K562 (cell line): ENCODE measurements around the gene CMTM1. TPM values are rescaled to one million over a fixed set of nuclear protein-coding genes. Genes with fewer than 3 reads are reported as not detected.

Source experiments
- CREM ChIP-seq: IDR thresholded peaks from 2 replicates; pipeline ENCODE4 v1.6.1; 2014; ENCODE audit warnings: antibody characterized with exemption, low read depth
- ERF ChIP-seq: fragments of 450-650 bp; formaldehyde crosslinking; IDR thresholded peaks from 2 replicates; pipeline ENCODE4 v1.4.0; 2020; ENCODE audit warnings: mild to moderate bottlenecking, mixed read lengths
- KDM5B ChIP-seq: fragments of 200-600 bp; sonication (generic); IDR thresholded peaks from 2 replicates; pipeline ENCODE4 v1.6.1; 2012; ENCODE audit warnings: low read depth, mild to moderate bottlenecking, moderate library complexity, low read length, control low read depth, inconsistent platforms; ENCODE audit not compliant: insufficient replicate concordance
- MAZ ChIP-seq, 2 experiments: fragments of 450-650 bp in 1 of 2; sonication (generic) in 1 of 2; formaldehyde crosslinking; IDR thresholded peaks in 1 of 2; conservative IDR thresholded peaks in 1 of 2; 2 replicates each; pipeline versions ENCODE4 v1.4.0 to v1.5.0; 2020; ENCODE audit warnings: mild to moderate bottlenecking in 1 of 2, missing genetic modification reagents in 1 of 2
- MXI1 ChIP-seq: IDR thresholded peaks from 2 replicates; pipeline ENCODE4 v1.6.1; 2011; ENCODE audit warnings: low read depth, mild to moderate bottlenecking, improper control_type of control experiment, low read length
- PHF20 ChIP-seq: fragments of 450-650 bp; IDR thresholded peaks from 2 replicates; pipeline ENCODE4 v1.6.1; 2018; ENCODE audit not compliant: partially characterized antibody
- PML ChIP-seq: IDR thresholded peaks from 2 replicates; pipeline ENCODE4 v1.6.1; 2012; ENCODE audit warnings: low read length, inconsistent platforms
- POLR3A ChIP-seq: IDR thresholded peaks from 2 replicates; pipeline ENCODE4 v1.6.1; 2011; ENCODE audit warnings: borderline replicate concordance, mild to moderate bottlenecking, moderate library complexity; ENCODE audit not compliant: insufficient read length, insufficient read depth; ENCODE audit errors: extremely low read depth
- RBM34 ChIP-seq: fragments of 200-400 bp; formaldehyde crosslinking; IDR thresholded peaks from 2 replicates; pipeline ENCODE4 v1.6.1; 2018; ENCODE audit warnings: low read length, borderline replicate concordance; ENCODE audit not compliant: insufficient read depth
- TEAD1 ChIP-seq, 2 experiments: fragments of 450-650 bp in 1 of 2; sonication (generic) in 1 of 2; formaldehyde crosslinking; IDR thresholded peaks; 2 replicates each; pipeline versions ENCODE4 v1.4.0 to v1.8.0; 2020 to 2022; ENCODE audit warnings: mild to moderate bottlenecking in 2 of 2, missing genetic modification reagents in 1 of 2
- WHSC1 ChIP-seq: IDR thresholded peaks from one replicate; pipeline ENCODE4 v1.6.1; 2012; ENCODE audit warnings: low read length, control low read depth, inconsistent platforms
- ZNF239 ChIP-seq: fragments of 250-450 bp; sonication (Bioruptor Pico); IDR thresholded peaks from 2 replicates; pipeline ENCODE4 v1.4.0; 2020; ENCODE audit warnings: mild to moderate bottlenecking
- polyA plus RNA-seq, 8 experiments: library from polyadenylated mRNA; depleted of rRNA in 4 of 8; stranded (reverse) in 5 of 8; unstranded in 3 of 8; fragments of >200 nt; fragmentation: Nextera tagmentation in 2 of 8; fragmentation: Illumina TruSeq in 1 of 8; extraction: Ambion mirVana in 2 of 8; extraction: Trizol in 1 of 8; gene quantifications; 2 replicates each; pipeline versions ENCODE4 v1.2.1 to v1.2.3, GENCODE V29; 2011 to 2014; ENCODE audit warnings: inconsistent platforms in 1 of 8, missing spikeins in 1 of 8
- total RNA-seq, 7 experiments: library from RNA; depleted of rRNA in 6 of 7; stranded (reverse); fragments of >200 nt in 6 of 7; fragmentation: Illumina TruSeq in 2 of 7; extraction: Trizol in 2 of 7; gene quantifications; 2 replicates each; pipeline versions ENCODE4 v1.2.1 to v1.2.3, GENCODE V29; 2011 to 2021; ENCODE audit warnings: low replicate concordance in 1 of 7
- TF ChIP-seq, protein P1 (sequence below): fragments of 250-450 bp; sonication (Bioruptor Pico); IDR thresholded peaks from 2 replicates; pipeline ENCODE4 v1.5.0; 2022; ENCODE audit warnings: mild to moderate bottlenecking
- TF ChIP-seq, protein P2 (sequence below): fragments of 250-450 bp; sonication (Bioruptor Pico); IDR thresholded peaks from 2 replicates; pipeline ENCODE4 v1.8.0; 2021; ENCODE audit warnings: moderate library complexity, mild to moderate bottlenecking, inconsistent platforms
- TF ChIP-seq, protein P3 (sequence below): fragments of 450-650 bp; IDR thresholded peaks from 2 replicates; pipeline ENCODE4 v1.7.1; 2018; ENCODE audit warnings: mild to moderate bottlenecking, low read depth; ENCODE audit not compliant: partially characterized antibody
- TF ChIP-seq, protein P4 (sequence below): fragments of 450-650 bp; IDR thresholded peaks from 2 replicates; pipeline ENCODE4 v1.6.1; 2018; ENCODE audit warnings: mild to moderate bottlenecking, low read depth; ENCODE audit not compliant: partially characterized antibody
- TF ChIP-seq, protein P5 (sequence below): fragments of 250-450 bp; sonication (Bioruptor Pico); IDR thresholded peaks from 2 replicates; pipeline ENCODE4 v1.5.0; 2021
- TF ChIP-seq, protein P6 (sequence below): fragments of 450-650 bp; formaldehyde crosslinking; IDR thresholded peaks from 2 replicates; pipeline ENCODE4 v1.4.0; 2020; ENCODE audit warnings: mild to moderate bottlenecking, moderate library complexity

CMTM1 gene
- total and polyA plus RNA-seq, 9 of the 15 experiments (the other 6 are each of a cell fraction or from before 2014, with no cell fraction given): 0.25 to 2.6 (median 1.1) TPM; not detected in 2

DNA sequence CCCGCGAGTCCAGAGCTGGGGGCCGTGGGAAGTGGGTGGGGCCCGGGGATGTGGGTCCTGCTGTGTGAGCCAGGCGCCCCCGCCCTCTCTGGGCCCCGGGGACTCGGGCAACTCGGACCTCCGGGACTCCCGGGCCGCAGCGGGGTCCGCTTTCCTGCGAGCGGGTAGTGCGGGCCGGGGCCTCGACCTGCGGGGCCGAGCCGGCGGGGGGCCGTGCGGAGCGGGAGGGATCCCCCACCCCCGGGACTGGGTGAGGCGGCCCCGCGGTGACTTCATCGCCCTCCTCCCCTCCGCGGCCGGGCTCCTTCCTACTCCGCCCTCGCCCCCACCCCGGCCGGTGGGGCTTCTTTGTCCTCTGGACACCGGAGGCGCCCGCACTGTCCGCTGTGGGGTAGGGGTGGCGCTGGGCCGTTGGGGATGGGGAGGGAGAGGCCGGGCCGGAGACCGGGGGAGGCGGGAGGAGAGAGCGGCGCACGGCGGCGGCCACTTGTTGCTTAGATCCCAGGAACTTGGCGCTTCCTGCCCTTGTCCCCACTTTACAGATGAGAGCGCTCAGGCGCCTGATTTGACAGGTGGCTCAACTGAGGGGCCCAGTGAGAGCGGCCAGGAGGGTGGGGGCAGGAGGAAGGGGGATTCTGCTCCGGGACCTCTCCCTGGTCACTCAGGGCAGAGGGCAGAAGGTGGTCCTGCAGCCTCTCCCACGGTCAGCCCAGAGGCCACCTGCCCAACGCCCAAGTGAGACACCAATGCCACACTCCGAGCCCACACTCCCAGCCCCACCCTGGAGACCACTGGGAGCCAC is 39.1 kb downstream of the CMTM1 start (continued):
- TF ChIP-seq WHSC1: no peak
- TF ChIP-seq PHF20: no peak
- TF ChIP-seq, protein P1, sequence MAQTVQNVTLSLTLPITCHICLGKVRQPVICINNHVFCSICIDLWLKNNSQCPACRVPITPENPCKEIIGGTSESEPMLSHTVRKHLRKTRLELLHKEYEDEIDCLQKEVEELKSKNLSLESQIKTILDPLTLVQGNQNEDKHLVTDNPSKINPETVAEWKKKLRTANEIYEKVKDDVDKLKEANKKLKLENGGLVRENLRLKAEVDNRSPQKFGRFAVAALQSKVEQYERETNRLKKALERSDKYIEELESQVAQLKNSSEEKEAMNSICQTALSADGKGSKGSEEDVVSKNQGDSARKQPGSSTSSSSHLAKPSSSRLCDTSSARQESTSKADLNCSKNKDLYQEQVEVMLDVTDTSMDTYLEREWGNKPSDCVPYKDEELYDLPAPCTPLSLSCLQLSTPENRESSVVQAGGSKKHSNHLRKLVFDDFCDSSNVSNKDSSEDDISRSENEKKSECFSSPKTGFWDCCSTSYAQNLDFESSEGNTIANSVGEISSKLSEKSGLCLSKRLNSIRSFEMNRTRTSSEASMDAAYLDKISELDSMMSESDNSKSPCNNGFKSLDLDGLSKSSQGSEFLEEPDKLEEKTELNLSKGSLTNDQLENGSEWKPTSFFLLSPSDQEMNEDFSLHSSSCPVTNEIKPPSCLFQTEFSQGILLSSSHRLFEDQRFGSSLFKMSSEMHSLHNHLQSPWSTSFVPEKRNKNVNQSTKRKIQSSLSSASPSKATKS (CRISPR knock-in tag): no peak
- no peak for TF ChIP-seq PML
- TF ChIP-seq, protein P2, sequence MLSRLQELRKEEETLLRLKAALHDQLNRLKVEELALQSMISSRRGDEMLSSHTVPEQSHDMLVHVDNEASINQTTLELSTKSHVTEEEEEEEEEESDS (CRISPR knock-in tag): no peak
- TF ChIP-seq TEAD1 (CRISPR knock-in tag; IDR thresholded peaks at IDR 0.05): no peak
- TF ChIP-seq POLR3A: no peak
- no peak for TF ChIP-seq KDM5B
- TF ChIP-seq, protein P3, sequence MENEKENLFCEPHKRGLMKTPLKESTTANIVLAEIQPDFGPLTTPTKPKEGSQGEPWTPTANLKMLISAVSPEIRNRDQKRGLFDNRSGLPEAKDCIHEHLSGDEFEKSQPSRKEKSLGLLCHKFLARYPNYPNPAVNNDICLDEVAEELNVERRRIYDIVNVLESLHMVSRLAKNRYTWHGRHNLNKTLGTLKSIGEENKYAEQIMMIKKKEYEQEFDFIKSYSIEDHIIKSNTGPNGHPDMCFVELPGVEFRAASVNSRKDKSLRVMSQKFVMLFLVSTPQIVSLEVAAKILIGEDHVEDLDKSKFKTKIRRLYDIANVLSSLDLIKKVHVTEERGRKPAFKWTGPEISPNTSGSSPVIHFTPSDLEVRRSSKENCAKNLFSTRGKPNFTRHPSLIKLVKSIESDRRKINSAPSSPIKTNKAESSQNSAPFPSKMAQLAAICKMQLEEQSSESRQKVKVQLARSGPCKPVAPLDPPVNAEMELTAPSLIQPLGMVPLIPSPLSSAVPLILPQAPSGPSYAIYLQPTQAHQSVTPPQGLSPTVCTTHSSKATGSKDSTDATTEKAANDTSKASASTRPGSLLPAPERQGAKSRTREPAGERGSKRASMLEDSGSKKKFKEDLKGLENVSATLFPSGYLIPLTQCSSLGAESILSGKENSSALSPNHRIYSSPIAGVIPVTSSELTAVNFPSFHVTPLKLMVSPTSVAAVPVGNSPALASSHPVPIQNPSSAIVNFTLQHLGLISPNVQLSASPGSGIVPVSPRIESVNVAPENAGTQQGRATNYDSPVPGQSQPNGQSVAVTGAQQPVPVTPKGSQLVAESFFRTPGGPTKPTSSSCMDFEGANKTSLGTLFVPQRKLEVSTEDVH: no peak
- TF ChIP-seq, protein P4, sequence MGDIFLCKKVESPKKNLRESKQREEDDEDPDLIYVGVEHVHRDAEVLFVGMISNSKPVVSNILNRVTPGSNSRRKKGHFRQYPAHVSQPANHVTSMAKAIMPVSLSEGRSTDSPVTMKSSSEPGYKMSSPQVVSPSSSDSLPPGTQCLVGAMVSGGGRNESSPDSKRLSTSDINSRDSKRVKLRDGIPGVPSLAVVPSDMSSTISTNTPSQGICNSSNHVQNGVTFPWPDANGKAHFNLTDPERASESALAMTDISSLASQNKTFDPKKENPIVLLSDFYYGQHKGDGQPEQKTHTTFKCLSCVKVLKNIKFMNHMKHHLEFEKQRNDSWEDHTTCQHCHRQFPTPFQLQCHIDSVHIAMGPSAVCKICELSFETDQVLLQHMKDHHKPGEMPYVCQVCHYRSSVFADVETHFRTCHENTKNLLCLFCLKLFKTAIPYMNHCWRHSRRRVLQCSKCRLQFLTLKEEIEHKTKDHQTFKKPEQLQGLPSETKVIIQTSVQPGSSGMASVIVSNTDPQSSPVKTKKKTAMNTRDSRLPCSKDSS: no peak
- TF ChIP-seq CREM: no peak
- TF ChIP-seq MXI1: no peak
- peak; percentile 72 to 80; a peak in 3 of 4 replicates for TF ChIP-seq MAZ (CRISPR knock-in tag; conservative IDR thresholded peaks at IDR 0.05 in 1 of 2, IDR thresholded peaks at IDR 0.05 in 1 of 2)
- TF ChIP-seq RBM34: no peak
- TF ChIP-seq, protein P5, sequence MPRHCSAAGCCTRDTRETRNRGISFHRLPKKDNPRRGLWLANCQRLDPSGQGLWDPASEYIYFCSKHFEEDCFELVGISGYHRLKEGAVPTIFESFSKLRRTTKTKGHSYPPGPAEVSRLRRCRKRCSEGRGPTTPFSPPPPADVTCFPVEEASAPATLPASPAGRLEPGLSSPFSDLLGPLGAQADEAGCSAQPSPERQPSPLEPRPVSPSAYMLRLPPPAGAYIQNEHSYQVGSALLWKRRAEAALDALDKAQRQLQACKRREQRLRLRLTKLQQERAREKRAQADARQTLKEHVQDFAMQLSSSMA (CRISPR knock-in tag): no peak
- no peak for TF ChIP-seq ZNF239
- TF ChIP-seq, protein P6, sequence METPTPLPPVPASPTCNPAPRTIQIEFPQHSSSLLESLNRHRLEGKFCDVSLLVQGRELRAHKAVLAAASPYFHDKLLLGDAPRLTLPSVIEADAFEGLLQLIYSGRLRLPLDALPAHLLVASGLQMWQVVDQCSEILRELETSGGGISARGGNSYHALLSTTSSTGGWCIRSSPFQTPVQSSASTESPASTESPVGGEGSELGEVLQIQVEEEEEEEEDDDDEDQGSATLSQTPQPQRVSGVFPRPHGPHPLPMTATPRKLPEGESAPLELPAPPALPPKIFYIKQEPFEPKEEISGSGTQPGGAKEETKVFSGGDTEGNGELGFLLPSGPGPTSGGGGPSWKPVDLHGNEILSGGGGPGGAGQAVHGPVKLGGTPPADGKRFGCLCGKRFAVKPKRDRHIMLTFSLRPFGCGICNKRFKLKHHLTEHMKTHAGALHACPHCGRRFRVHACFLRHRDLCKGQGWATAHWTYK: no peak
- no peak for TF ChIP-seq ERF (CRISPR knock-in tag)
